HFFc6 (cell line): ENCODE data around the gene FRY. TPM values are rescaled to one million over a fixed set of nuclear protein-coding genes. Genes with fewer than 3 reads are reported as not detected.

Source experiments
- DNase-seq: peaks from one replicate; pipeline ENCODE4 v3.0.0-alpha.2; 2018
- H3K27ac Mint-ChIP-seq: 2 replicates; pipeline ENCODE4 v1.8.0; 2020; ENCODE audit warnings: mild to moderate bottlenecking, mixed read lengths
- H3K27me3 Mint-ChIP-seq: 2 replicates; pipeline ENCODE4 v1.8.0; 2021; ENCODE audit warnings: mild to moderate bottlenecking, moderate library complexity, mixed read lengths; ENCODE audit not compliant: insufficient read depth
- H3K36me3 Mint-ChIP-seq: 2 replicates; pipeline ENCODE4 v1.8.0; 2021; ENCODE audit warnings: low read depth, mixed read lengths
- H3K4me1 Mint-ChIP-seq: 2 replicates; pipeline ENCODE4 v1.8.0; 2020; ENCODE audit warnings: low read depth, mixed read lengths
- H3K4me3 Mint-ChIP-seq: 2 replicates; pipeline ENCODE4 v1.8.0; 2020; ENCODE audit warnings: mild to moderate bottlenecking, moderate library complexity, mixed read lengths
- H3K9me3 Mint-ChIP-seq: 2 replicates; pipeline ENCODE4 v1.8.0; 2020; ENCODE audit warnings: mild to moderate bottlenecking, mixed read lengths
- total RNA-seq, 6 experiments: library from RNA; stranded (reverse); fragmentation: NEBNext Ultra II Directional; extraction: Animal tissue kit (Norgen Biotek cat#: 25700); gene quantifications; 2 replicates in 1 of 6; 3 replicates in 5 of 6; pipeline ENCODE4 v1.2.3, GENCODE V29; 2021
- TF ChIP-seq, protein P1 (sequence below): fragments of 200-600 bp; sonication (generic); IDR thresholded peaks from 2 replicates; pipeline ENCODE4 v1.5.0; 2021; ENCODE audit warnings: antibody characterized with exemption, mild to moderate bottlenecking

FRY gene
- total RNA-seq, 6 experiments from 2014 or later = 12.3 to 19.2 (median 13.8) TPM

DNA sequence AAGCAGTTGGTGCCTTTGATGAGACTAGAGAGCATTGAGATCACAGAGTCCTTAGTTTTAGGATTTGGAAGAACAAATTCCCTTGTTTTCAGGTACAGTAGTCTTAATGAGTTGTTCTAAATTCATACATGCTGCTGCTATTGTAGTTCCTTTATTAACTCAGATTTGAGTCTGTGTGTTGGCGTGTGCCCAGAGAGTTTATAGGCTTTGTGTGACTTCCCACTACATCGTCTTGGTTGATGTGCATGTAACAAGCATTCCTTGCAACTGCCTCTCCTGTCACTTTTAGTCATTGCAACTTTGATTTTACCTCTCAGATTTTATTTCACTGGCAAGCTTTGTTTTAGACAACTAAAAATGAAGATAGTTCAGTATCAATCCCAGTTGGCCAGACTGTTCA lies 148.1 kb downstream of the FRY start:
- Mint-ChIP-seq H3K9me3 (no peaks in the 10 kb centered on the region), H3K27me3 (no peaks in the 10 kb centered on the region; the same call in 1 of the 2 replicates), H3K4me3 (no peak overlapping the region), H3K36me3 (no peaks in the 10 kb centered on the region; the same call in 1 of the 2 replicates), H3K4me1 (no peaks in the 10 kb centered on the region), H3K27ac (no peak overlapping the region)
- TF ChIP-seq, protein P1, sequence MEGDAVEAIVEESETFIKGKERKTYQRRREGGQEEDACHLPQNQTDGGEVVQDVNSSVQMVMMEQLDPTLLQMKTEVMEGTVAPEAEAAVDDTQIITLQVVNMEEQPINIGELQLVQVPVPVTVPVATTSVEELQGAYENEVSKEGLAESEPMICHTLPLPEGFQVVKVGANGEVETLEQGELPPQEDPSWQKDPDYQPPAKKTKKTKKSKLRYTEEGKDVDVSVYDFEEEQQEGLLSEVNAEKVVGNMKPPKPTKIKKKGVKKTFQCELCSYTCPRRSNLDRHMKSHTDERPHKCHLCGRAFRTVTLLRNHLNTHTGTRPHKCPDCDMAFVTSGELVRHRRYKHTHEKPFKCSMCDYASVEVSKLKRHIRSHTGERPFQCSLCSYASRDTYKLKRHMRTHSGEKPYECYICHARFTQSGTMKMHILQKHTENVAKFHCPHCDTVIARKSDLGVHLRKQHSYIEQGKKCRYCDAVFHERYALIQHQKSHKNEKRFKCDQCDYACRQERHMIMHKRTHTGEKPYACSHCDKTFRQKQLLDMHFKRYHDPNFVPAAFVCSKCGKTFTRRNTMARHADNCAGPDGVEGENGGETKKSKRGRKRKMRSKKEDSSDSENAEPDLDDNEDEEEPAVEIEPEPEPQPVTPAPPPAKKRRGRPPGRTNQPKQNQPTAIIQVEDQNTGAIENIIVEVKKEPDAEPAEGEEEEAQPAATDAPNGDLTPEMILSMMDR = no peak
- no peak for DNase-seq

DNA sequence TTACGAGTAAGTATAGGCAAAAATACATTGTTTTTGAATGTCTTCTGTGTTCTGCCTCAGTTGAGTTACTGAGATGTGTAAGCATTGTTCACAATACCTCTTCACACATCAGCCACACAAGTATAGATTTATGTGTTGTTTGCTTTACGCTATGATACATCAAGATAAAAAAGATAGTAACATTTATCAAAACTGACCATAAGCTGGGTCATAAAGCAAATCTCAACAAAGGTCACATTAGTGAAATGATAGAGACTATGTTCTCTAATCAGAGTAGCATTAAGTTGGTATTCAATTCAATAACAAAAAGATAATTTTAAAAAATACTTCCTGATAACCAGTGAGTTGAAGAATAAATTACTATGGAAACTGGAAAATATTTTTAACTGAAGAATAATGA lies 156.1 kb downstream of the FRY start:
- TF ChIP-seq, protein P1 = no peak
- H3K36me3 Mint-ChIP-seq = peaks cover 10% of the 10 kb centered on the region
- H3K9me3 Mint-ChIP-seq = no peaks in the 10 kb centered on the region

GRCh38 chr13:32191452-32191998 lies 160.0 kb downstream of the FRY start:
- H3K9me3 Mint-ChIP-seq = no peaks in the 10 kb centered on the region
- no peaks in the 10 kb centered on the region for H3K27me3 Mint-ChIP-seq
- TF ChIP-seq, protein P1 = no peak
- H3K36me3 Mint-ChIP-seq = peaks cover 10% of the 10 kb centered on the region
- no peak for DNase-seq
- no peak overlapping the region for H3K27ac Mint-ChIP-seq
- no peak overlapping the region for H3K4me3 Mint-ChIP-seq
- no peaks in the 10 kb centered on the region for H3K4me1 Mint-ChIP-seq

More for the DNA sequence above, 156.1 kb downstream of the FRY start:
- H3K27ac Mint-ChIP-seq = no peak overlapping the region
- no peaks in the 10 kb centered on the region for H3K4me1 Mint-ChIP-seq
- no peak overlapping the region for H3K4me3 Mint-ChIP-seq
- H3K27me3 Mint-ChIP-seq = no peaks in the 10 kb centered on the region
- no peak for DNase-seq

DNA sequence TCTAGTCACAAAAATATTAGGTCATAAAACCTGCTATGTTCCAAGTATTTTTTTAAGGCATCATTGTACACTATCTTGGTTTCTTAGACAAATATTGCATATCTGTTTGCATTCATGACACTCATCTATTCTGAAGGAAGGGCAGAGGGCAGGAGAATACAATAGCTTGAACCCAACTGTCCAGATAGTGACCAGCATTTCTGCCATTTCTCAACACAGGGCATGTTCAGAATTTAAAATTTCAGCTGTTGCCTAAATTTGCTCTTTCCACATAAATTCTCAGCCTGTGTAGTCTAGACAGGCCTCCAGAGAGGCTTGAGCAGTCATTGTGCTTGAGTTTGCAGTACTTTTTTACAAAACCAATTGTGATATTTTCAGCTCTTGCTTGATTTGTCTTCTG lies 164.1 kb downstream of the FRY start:
- no peak for DNase-seq
- H3K9me3 Mint-ChIP-seq = no peaks in the 10 kb centered on the region
- H3K27me3 Mint-ChIP-seq = no peaks in the 10 kb centered on the region
- H3K36me3 Mint-ChIP-seq = no peaks in the 10 kb centered on the region
- H3K27ac Mint-ChIP-seq = no peak overlapping the region
- TF ChIP-seq, protein P1 = no peak
- no peak overlapping the region for H3K4me3 Mint-ChIP-seq
- peaks cover 3% of the 10 kb centered on the region for H3K4me1 Mint-ChIP-seq

DNA sequence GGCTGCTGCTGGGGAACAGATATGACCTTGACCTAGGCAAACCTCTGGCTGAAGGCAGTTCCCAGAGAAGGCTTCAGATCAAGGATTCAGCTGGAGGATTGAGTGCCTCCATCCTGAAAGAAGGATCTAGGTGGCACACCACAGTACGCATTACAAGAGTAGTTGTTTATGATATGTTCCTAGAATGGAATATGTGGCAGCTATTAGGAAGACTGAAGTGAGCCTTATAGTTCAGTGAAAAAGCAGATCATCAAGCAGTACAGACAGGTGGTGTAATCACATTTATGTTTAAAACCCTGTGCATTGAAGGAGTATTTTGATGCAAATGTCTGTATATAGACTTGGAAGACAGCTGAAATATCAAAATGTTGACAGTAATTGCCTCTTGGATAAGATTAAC lies 167.6 kb downstream of the FRY start:
- Mint-ChIP-seq H3K36me3 (no peaks in the 10 kb centered on the region), H3K4me3 (no peak overlapping the region), H3K27me3 (no peaks in the 10 kb centered on the region), H3K27ac (no peak overlapping the region), H3K9me3 (no peaks in the 10 kb centered on the region), H3K4me1 (peaks cover 6% of the 10 kb centered on the region)
- DNase-seq = no peak
- TF ChIP-seq, protein P1 = no peak
